ENCODE results near the gene VLDLR. TPM values are rescaled to one million over a fixed set of nuclear protein-coding genes. Genes with fewer than 3 reads are reported as not detected.

VLDLR gene
- total and polyA plus RNA-seq, 2 of the 8 experiments (the other 6 are each of a cell fraction or from before 2014, with no cell fraction given): 24.2 to 49.1 TPM

DNA sequence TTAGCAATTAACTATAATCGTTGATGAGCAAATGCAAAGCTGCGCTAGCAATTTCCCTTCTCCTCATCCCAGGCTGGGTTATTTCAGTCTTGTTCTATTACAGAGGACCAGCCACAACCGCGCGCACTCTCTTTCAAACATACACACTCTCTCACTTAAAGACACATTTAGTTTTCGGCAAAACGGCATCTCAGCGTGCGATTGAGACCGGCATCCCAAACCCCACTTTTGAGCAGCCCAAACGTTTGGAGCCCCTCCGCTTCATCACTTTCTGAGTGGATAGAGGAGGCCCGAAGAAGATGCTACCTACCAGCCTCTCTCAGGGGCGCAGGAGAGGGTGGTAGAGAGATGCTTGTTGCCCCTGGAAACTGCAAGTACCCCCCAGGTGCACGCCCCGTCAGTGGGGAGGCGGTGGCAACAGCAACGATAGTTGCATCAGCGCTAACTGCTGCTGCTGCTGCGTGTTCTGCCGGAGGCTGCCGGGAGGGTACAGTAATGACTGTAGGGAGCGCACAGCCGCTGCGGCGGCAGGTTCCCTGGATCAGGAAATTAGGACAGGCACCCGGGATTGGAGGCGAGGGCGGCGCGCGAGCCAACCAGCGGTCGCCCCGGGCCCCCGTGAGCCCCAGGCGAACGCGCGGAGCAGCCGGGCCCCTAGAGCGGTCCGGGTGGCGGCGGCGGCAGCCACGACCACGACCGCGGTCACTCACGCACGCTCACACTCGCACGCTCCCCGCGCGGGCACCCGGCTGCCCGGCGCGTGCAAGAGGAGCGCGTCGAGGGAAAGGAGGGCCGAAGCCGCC lies 467 bp upstream of the VLDLR start (continued):
- no peak for TF ChIP-seq SAP30 (IDR thresholded peaks at IDR 0.05; ENCODE audit: insufficient read depth, insufficient replicate concordance, low read length)
- TF ChIP-seq KDM1A (IDR thresholded peaks at IDR 0.05; ENCODE audit: borderline replicate concordance, low read length): peak; percentile 80
- no peak for TF ChIP-seq SP1 (IDR thresholded peaks at IDR 0.05; ENCODE audit: low read depth, low read length)
- TF ChIP-seq POLR2AphosphoS5 (IDR thresholded peaks at IDR 0.05; ENCODE audit: low read depth, low read length): peak; percentile 86
- TF ChIP-seq POU5F1 (IDR thresholded peaks at IDR 0.05; ENCODE audit: low read depth, low read length): no peak
- 0 out of 2 replicates have a peak, but pooled peaks have one; percentile 41 for TF ChIP-seq CREB1 (IDR thresholded peaks at IDR 0.05)
- TF ChIP-seq CHD7 (IDR thresholded peaks at IDR 0.05; ENCODE audit: insufficient replicate concordance, low read length): no peak
- no peak for TF ChIP-seq BCL11A (IDR thresholded peaks at IDR 0.05; ENCODE audit: low read depth in 2 of 2, low read length in 2 of 2)
- TF ChIP-seq GTF2F1 (IDR thresholded peaks at IDR 0.05; ENCODE audit: borderline replicate concordance, low read depth, low read length): no peak; the same call in 1 of the 2 replicates
- TF ChIP-seq, protein P1, sequence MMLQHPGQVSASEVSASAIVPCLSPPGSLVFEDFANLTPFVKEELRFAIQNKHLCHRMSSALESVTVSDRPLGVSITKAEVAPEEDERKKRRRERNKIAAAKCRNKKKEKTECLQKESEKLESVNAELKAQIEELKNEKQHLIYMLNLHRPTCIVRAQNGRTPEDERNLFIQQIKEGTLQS (IDR thresholded peaks at IDR 0.05; ENCODE audit: insufficient read depth, low read depth, low read length): no peak
